Measurements from ENCODE around the gene PPM1F. TPM values are rescaled to one million over a fixed set of nuclear protein-coding genes. Genes with fewer than 3 reads are reported as not detected.

The PPM1F gene
- total RNA-seq, 1 experiment from 2014 or later: 21.1 TPM

- no peak for TF ChIP-seq CTCF (conservative IDR thresholded peaks at IDR 0.05)
- no peak overlapping the region for H4K91ac ChIP-seq (ENCODE audit: insufficient read length, low read depth, low read length)
- no peak overlapping the region for H3K14ac ChIP-seq (ENCODE audit: insufficient read depth, low read length)
- H2AK5ac ChIP-seq (ENCODE audit: insufficient read length, low read length): no peak overlapping the region
- no peak overlapping the region for H2BK12ac ChIP-seq (ENCODE audit: insufficient read length, low read depth, low read length)
- no peak overlapping the region for H3K4me3 Mint-ChIP-seq
- H2BK20ac ChIP-seq (ENCODE audit: low read depth, low read length, poor library complexity, severe bottlenecking): no peak overlapping the region
- H3K36me3 Mint-ChIP-seq (ENCODE audit: insufficient read depth in 1 of 3, low read depth in 3 of 3): peaks cover 41 to 75% (median 64%) of the 10 kb centered on the region in 3 experiments; a peak in 6 of 7 replicates
- H2AFZ ChIP-seq (ENCODE audit: low read length): no peak overlapping the region
- H3K56ac ChIP-seq (ENCODE audit: insufficient read length, low read depth, low read length): no peak overlapping the region
- H4K8ac ChIP-seq (replicated peaks; ENCODE audit: insufficient read length, low read depth, low read length): no peak overlapping the region
- H3K79me1 ChIP-seq (ENCODE audit: insufficient read depth, low read depth, low read length, poor library complexity, severe bottlenecking): no peaks in the 10 kb centered on the region
- H3K9me3 ChIP-seq (ENCODE audit: control insufficient read depth, low read depth, low read length): no peaks in the 10 kb centered on the region
- WGBS (ENCODE audit: extremely low coverage, insufficient read length, low lambda C conversion rate): no CpG with 5 or more reads among the region's 6 CpGs
- H3K18ac ChIP-seq (ENCODE audit: insufficient read length, low read depth, low read length): no peak overlapping the region
- no peak overlapping the region for H2BK15ac ChIP-seq (ENCODE audit: low read depth, low read length)
- no peaks in the 10 kb centered on the region for H3K9me3 Mint-ChIP-seq
- H3K4me2 ChIP-seq (ENCODE audit: insufficient read depth, insufficient read length, low read length): no peak overlapping the region
- no peaks in the 10 kb centered on the region for H4K20me1 ChIP-seq (ENCODE audit: control insufficient read depth, insufficient read depth, insufficient read length)
- no peak overlapping the region for H4K5ac ChIP-seq (ENCODE audit: insufficient read length, low read depth, low read length)
- DNase-seq: no peak
- H3T11ph ChIP-seq (ENCODE audit: low read length): no peak overlapping the region
- no peak overlapping the region for H3K9ac ChIP-seq (ENCODE audit: extremely low read depth, insufficient read length, low read length)
- H3K79me2 ChIP-seq (ENCODE audit: insufficient read depth, low read length): no peaks in the 10 kb centered on the region
- H3K4me1 Mint-ChIP-seq: no peaks in the 10 kb centered on the region
- no peaks in the 10 kb centered on the region for H3K4me1 ChIP-seq (ENCODE audit: insufficient read depth, low read length)
- no peak overlapping the region for H3K27ac ChIP-seq (ENCODE audit: insufficient read length, low read depth, low read length)
- H3K27me3 ChIP-seq (ENCODE audit: insufficient read depth, low read length): no peaks in the 10 kb centered on the region
- no peak overlapping the region for H3K23ac ChIP-seq (ENCODE audit: insufficient read length, low read depth, low read length)
- no peaks in the 10 kb centered on the region; the same call in 1 of the 2 replicates for H3K27me3 Mint-ChIP-seq (ENCODE audit: low read depth)
- H2BK120ac ChIP-seq (ENCODE audit: low read depth, low read length, poor library complexity, severe bottlenecking): no peak overlapping the region
- no peak overlapping the region for H3K27ac Mint-ChIP-seq
- peaks cover under 1% of the 10 kb centered on the region for H3K23me2 ChIP-seq (ENCODE audit: insufficient read length, low read depth, low read length, poor library complexity, severe bottlenecking)
- H3K4ac ChIP-seq (ENCODE audit: low read depth, low read length): no peak overlapping the region
- no peak overlapping the region for H2BK5ac ChIP-seq (ENCODE audit: insufficient read length, low read length)
Observed at GRCh38 chr22:21972806-21973205, 20.2 kb upstream of the PPM1F start.

All from H9 (cell line).